GM23248 (cell line): ENCODE measurements around the gene ARID5B. TPM values are rescaled to one million over a fixed set of nuclear protein-coding genes. Genes with fewer than 3 reads are reported as not detected.

ENCODE experiments used
- DNase-seq: peaks from one replicate; pipeline ENCODE4 v3.0.0-alpha.2; 2015
- H2AFZ ChIP-seq: fragments of 200-600 bp; sonication (generic); 2 replicates; pipeline ENCODE4 v1.6.1; 2016; ENCODE audit warnings: antibody characterized with exemption
- H3F3A ChIP-seq: fragments of 200-600 bp; sonication (generic); 2 replicates; pipeline ENCODE4 v1.6.1; 2016; ENCODE audit warnings: mild to moderate bottlenecking, antibody characterized with exemption, mixed run types; ENCODE audit not compliant: insufficient read depth
- H3K27ac ChIP-seq: fragments of 200-600 bp; sonication (generic); 2 replicates; pipeline ENCODE4 v1.5.1; 2016; ENCODE audit warnings: mild to moderate bottlenecking
- H3K27me3 ChIP-seq: fragments of 200-600 bp; sonication (generic); replicated peaks from 2 replicates; pipeline ENCODE4 v1.6.1; 2016; ENCODE audit warnings: mild to moderate bottlenecking; ENCODE audit not compliant: insufficient read depth
- H3K36me3 ChIP-seq: fragments of 200-600 bp; sonication (generic); 2 replicates; pipeline ENCODE4 v1.6.1; 2016; ENCODE audit warnings: low read depth, mild to moderate bottlenecking
- H3K4me1 ChIP-seq: fragments of 200-600 bp; sonication (generic); 2 replicates; pipeline ENCODE4 v1.6.1; 2016; ENCODE audit warnings: mild to moderate bottlenecking; ENCODE audit not compliant: insufficient read depth
- H3K4me2 ChIP-seq: fragments of 200-600 bp; sonication (generic); one replicate; pipeline ENCODE4 v1.6.1; 2016; ENCODE audit warnings: mild to moderate bottlenecking; ENCODE audit not compliant: unreplicated experiment
- H3K4me3 ChIP-seq: fragments of 200-600 bp; sonication (generic); 2 replicates; pipeline ENCODE4 v1.5.1; 2016; ENCODE audit warnings: mild to moderate bottlenecking
- H3K79me2 ChIP-seq: fragments of 200-600 bp; sonication (generic); 2 replicates; pipeline ENCODE4 v1.6.1; 2016; ENCODE audit warnings: mild to moderate bottlenecking; ENCODE audit not compliant: insufficient read depth
- H3K9ac ChIP-seq: fragments of 200-600 bp; sonication (generic); 2 replicates; pipeline ENCODE4 v1.6.1; 2016; ENCODE audit warnings: mild to moderate bottlenecking
- H3K9me2 ChIP-seq: fragments of 200-600 bp; sonication (generic); 2 replicates; pipeline ENCODE4 v1.6.1; 2016; ENCODE audit warnings: mixed run types, mild to moderate bottlenecking, moderate library complexity; ENCODE audit not compliant: insufficient read depth
- H3K9me3 ChIP-seq: fragments of 200-600 bp; sonication (generic); one replicate; pipeline ENCODE4 v1.6.1; 2017; ENCODE audit warnings: low read depth
- H4K20me1 ChIP-seq: fragments of 200-600 bp; sonication (generic); 2 replicates; pipeline ENCODE4 v1.6.0; 2016; ENCODE audit not compliant: insufficient read depth
- EZH2 ChIP-seq: fragments of 200-600 bp; sonication (generic); IDR thresholded peaks from 2 replicates; pipeline ENCODE4 v1.6.1; 2018; ENCODE audit warnings: antibody characterized with exemption, mild to moderate bottlenecking; ENCODE audit not compliant: insufficient read depth, poor library complexity, severe bottlenecking
- EZH2phosphoT487 ChIP-seq: fragments of 200-600 bp; sonication (generic); IDR thresholded peaks from 2 replicates; pipeline ENCODE4 v1.6.1; 2018; ENCODE audit warnings: antibody characterized with exemption, moderate library complexity, mild to moderate bottlenecking, low read depth; ENCODE audit not compliant: insufficient read depth
- WGBS, 2 experiments: methylation state at CpG; one replicate each; pipeline ENCODE4 v1.1.6; 2015 to 2017; ENCODE audit warnings: low lambda C conversion rate in 2 of 2, low coverage in 1 of 2; ENCODE audit errors: missing lambda C conversion rate in 2 of 2; 5-methylcytosine and 5-hydroxymethylcytosine counted together
- in situ Hi-C: fragments of 300-500 bp; cut with MboI; formaldehyde crosslinking; loops from 2 replicates; pipeline ENCODE4 v1.15.0; 2020
- polyA plus RNA-seq: library from polyadenylated mRNA; unstranded; fragments of >200 nt; fragmentation: Nextera tagmentation; extraction: Ambion mirVana; gene quantifications from 2 replicates; pipeline ENCODE4 v1.2.1, GENCODE V29; 2016
- total RNA-seq: library from RNA; depleted of rRNA; stranded (reverse); fragments of >200 nt; shearing (Covaris generic); gene quantifications from 2 replicates; pipeline ENCODE4 v1.2.3, GENCODE V29; 2014

The ARID5B gene
- total and polyA plus RNA-seq, 2 experiments from 2014 or later, result 56.7 to 78.8 TPM

GRCh38 chr10:62014510-62014909, 113.0 kb downstream of the ARID5B start:
- Histone ChIP-seq H3K4me3 (no peak overlapping the region), H3K9me3 (no peaks in the 10 kb centered on the region), H3K4me1 (peaks cover 35% of the 10 kb centered on the region), H3K4me2 (no peak overlapping the region), H3K9ac (no peak overlapping the region), H3K9me2 (no peaks in the 10 kb centered on the region), H4K20me1 (no peaks in the 10 kb centered on the region), H3K27ac (no peak overlapping the region), H3K27me3 (no peaks in the 10 kb centered on the region), H3F3A (peaks cover 33% of the 10 kb centered on the region), H3K36me3 (peaks cover 4% of the 10 kb centered on the region; the same call in 1 of the 2 replicates), H3K79me2 (peaks cover 36% of the 10 kb centered on the region), H2AFZ (no peak overlapping the region)
- in situ Hi-C loops, result no loop called here
- WGBS, 2 experiments, result 95% methylated on average over 3 of the region's 3 CpGs
- DNase-seq, result no peak
- TF ChIP-seq EZH2phosphoT487, result no peak
- no peak for TF ChIP-seq EZH2

DNA sequence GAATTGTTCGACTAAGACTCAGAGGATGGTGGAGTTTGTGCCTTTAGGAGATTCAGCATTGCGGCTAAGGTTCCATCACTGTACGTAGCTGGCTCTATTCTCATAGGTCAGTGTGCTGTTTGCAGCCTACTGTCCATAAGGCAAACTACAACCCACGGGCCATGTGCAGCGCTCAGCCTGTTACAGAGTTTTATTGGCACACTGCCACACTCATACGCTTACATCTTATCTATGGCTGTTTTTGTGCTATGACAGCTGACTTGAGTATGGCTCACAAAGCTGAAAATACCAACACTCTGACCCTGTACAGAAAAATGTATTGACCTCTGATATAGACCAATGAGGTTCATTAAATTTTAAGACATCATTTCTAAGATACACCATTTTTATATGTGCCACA, 114.5 kb downstream of the ARID5B start:
- H3K27ac ChIP-seq, result peak overlapping the region; percentile 75; the same call in 1 of the 2 replicates
- peaks cover 45% of the 10 kb centered on the region for H3F3A ChIP-seq
- no peak for TF ChIP-seq EZH2
- TF ChIP-seq EZH2phosphoT487, result no peak
- in situ Hi-C loops, result no loop called here
- no peaks in the 10 kb centered on the region for H4K20me1 ChIP-seq
- no peak for DNase-seq
- 91 to 95% methylated on average over 6 of the region's 6 CpGs for WGBS, 2 experiments
- H3K79me2 ChIP-seq, result peaks cover 26% of the 10 kb centered on the region
- H3K4me1 ChIP-seq, result peaks cover 50% of the 10 kb centered on the region
- H3K36me3 ChIP-seq, result peaks cover 4% of the 10 kb centered on the region; the same call in 1 of the 2 replicates
- H3K9me3 ChIP-seq, result no peaks in the 10 kb centered on the region
- H3K4me3 ChIP-seq, result no peak overlapping the region
- H3K9ac ChIP-seq, result no peak overlapping the region
- H3K9me2 ChIP-seq, result no peaks in the 10 kb centered on the region
- no peak overlapping the region for H2AFZ ChIP-seq
- no peaks in the 10 kb centered on the region for H3K27me3 ChIP-seq
- no peak overlapping the region for H3K4me2 ChIP-seq

GRCh38 chr10:62016623-62017490, 115.4 kb downstream of the ARID5B start:
- Histone ChIP-seq H3K4me1 (peaks cover 57% of the 10 kb centered on the region), H3K9me2 (no peaks in the 10 kb centered on the region), H3K27me3 (no peaks in the 10 kb centered on the region), H3K36me3 (peaks cover 4% of the 10 kb centered on the region; the same call in 1 of the 2 replicates), H3K9ac (peak overlapping the region; percentile 41; the same call in 1 of the 2 replicates), H3K9me3 (no peaks in the 10 kb centered on the region), H4K20me1 (no peaks in the 10 kb centered on the region), H3F3A (peaks cover 48% of the 10 kb centered on the region), H3K4me3 (peak overlapping the region; percentile 49), H2AFZ (peak overlapping the region; percentile 40), H3K4me2 (peak overlapping the region; percentile 59), H3K27ac (peak overlapping the region; percentile 75), H3K79me2 (peaks cover 26% of the 10 kb centered on the region)
- WGBS, 2 experiments, result 19 to 21% methylated on average over 10 of the region's 10 CpGs
- no peak for TF ChIP-seq EZH2
- TF ChIP-seq EZH2phosphoT487, result no peak
- in situ Hi-C loops, result no loop called here
- peak; percentile 52 for DNase-seq

DNA sequence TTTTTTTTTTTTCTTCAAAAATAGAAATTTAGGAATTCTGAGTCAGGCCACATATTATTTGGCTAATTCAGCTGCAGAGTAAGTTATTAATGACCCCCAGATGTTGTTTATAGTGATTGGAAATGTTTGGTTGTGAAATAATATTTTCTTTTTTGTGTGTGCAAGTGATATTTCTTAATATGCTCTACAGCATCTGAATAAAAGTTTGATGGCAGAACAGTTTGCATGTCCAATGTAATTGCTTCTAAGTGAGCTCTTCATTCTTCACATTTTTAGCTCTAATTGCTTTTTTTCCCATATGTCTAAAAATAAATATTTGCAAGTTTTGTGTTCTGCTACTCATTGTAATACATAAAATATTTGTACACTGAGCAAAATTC, 116.0 kb downstream of the ARID5B start:
- no peaks in the 10 kb centered on the region for H3K27me3 ChIP-seq
- peak overlapping the region; percentile 41; the same call in 1 of the 2 replicates for H3K9ac ChIP-seq
- peaks cover 26% of the 10 kb centered on the region for H3K79me2 ChIP-seq
- peaks cover 48% of the 10 kb centered on the region for H3F3A ChIP-seq
- H4K20me1 ChIP-seq, result no peaks in the 10 kb centered on the region
- peaks cover 57% of the 10 kb centered on the region for H3K4me1 ChIP-seq
- DNase-seq, result peak; percentile 51
- H3K36me3 ChIP-seq, result peaks cover 4% of the 10 kb centered on the region; the same call in 1 of the 2 replicates
- H3K9me2 ChIP-seq, result no peaks in the 10 kb centered on the region
- TF ChIP-seq EZH2, result no peak
- TF ChIP-seq EZH2phosphoT487, result no peak
- in situ Hi-C loops, result no loop called here
- peak overlapping the region; percentile 59 for H3K4me2 ChIP-seq
- no peak overlapping the region for H2AFZ ChIP-seq
- H3K9me3 ChIP-seq, result no peaks in the 10 kb centered on the region
- no peak overlapping the region; the same call in 1 of the 2 replicates for H3K4me3 ChIP-seq
- peak overlapping the region; percentile 75 for H3K27ac ChIP-seq
